ENCODE results near the gene BLTP1.
A peak's percentile ranks its signal among the peaks of the same experiment; 100 is the strongest.

Gene BLTP1

GRCh38 chr4:122140834-122141233 lies 11.3 kb upstream of the BLTP1 start:
- in situ Hi-C loops (cut with HindIII; ENCODE audit: low sequenced_read_pairs) = no loop called here
- DNase-seq (ENCODE audit: low read depth, low spot score) = no peak
- no peak overlapping the region for H3K4me3 ChIP-seq (ENCODE audit: low read depth, low read length)
- no peak for TF ChIP-seq CTCF (IDR thresholded peaks at IDR 0.05; ENCODE audit: low read depth, low read length)

GRCh38 chr4:122142687-122143086 lies 9.4 kb upstream of the BLTP1 start:
- DNase-seq (ENCODE audit: low read depth, low spot score) = no peak
- no peak for TF ChIP-seq CTCF (IDR thresholded peaks at IDR 0.05; ENCODE audit: low read depth, low read length)
- in situ Hi-C loops (cut with HindIII; ENCODE audit: low sequenced_read_pairs) = no loop called here
- no peak overlapping the region for H3K4me3 ChIP-seq (ENCODE audit: low read depth, low read length)

GRCh38 chr4:122146652-122147051 lies 5.5 kb upstream of the BLTP1 start:
- DNase-seq (ENCODE audit: low read depth, low spot score) = no peak
- H3K4me3 ChIP-seq (ENCODE audit: low read depth, low read length) = no peak overlapping the region
- in situ Hi-C loops (cut with HindIII; ENCODE audit: low sequenced_read_pairs) = no loop called here
- no peak for TF ChIP-seq CTCF (IDR thresholded peaks at IDR 0.05; ENCODE audit: low read depth, low read length)

- in situ Hi-C loops (cut with HindIII; ENCODE audit: low sequenced_read_pairs) = no loop called here
- DNase-seq (ENCODE audit: low read depth, low spot score) = no peak
- no peak for TF ChIP-seq CTCF (IDR thresholded peaks at IDR 0.05; ENCODE audit: low read depth, low read length)
- no peak overlapping the region for H3K4me3 ChIP-seq (ENCODE audit: low read depth, low read length)
Measured at GRCh38 chr4:122150931-122151330, 1.2 kb upstream of the BLTP1 start.

- TF ChIP-seq CTCF (IDR thresholded peaks at IDR 0.05; ENCODE audit: low read depth, low read length) = no peak
- DNase-seq (ENCODE audit: low read depth, low spot score) = peak; percentile 33
- in situ Hi-C loops (cut with HindIII; ENCODE audit: low sequenced_read_pairs) = no loop called here
- H3K4me3 ChIP-seq (ENCODE audit: low read depth, low read length) = peak overlapping the region; percentile 99
Measured at GRCh38 chr4:122152711-122153226, 638 bp downstream of the BLTP1 start.

GRCh38 chr4:122156819-122157218 lies 4.7 kb downstream of the BLTP1 start:
- no peak overlapping the region for H3K4me3 ChIP-seq (ENCODE audit: low read depth, low read length)
- in situ Hi-C loops (cut with HindIII; ENCODE audit: low sequenced_read_pairs) = no loop called here
- no peak for DNase-seq (ENCODE audit: low read depth, low spot score)
- no peak for TF ChIP-seq CTCF (IDR thresholded peaks at IDR 0.05; ENCODE audit: low read depth, low read length)

GRCh38 chr4:122163301-122163700 lies 11.2 kb downstream of the BLTP1 start:
- TF ChIP-seq CTCF (IDR thresholded peaks at IDR 0.05; ENCODE audit: low read depth, low read length) = no peak
- DNase-seq (ENCODE audit: low read depth, low spot score) = no peak
- no peak overlapping the region for H3K4me3 ChIP-seq (ENCODE audit: low read depth, low read length)
- in situ Hi-C loops (cut with HindIII; ENCODE audit: low sequenced_read_pairs) = no loop called here
